GM19328 (cell line): ENCODE data around the gene PEBP1.

Experiments used
- ATAC-seq: cut with Tn5 transposase; IDR thresholded peaks from one replicate; pipeline ENCODE4 v1.9.1; 2021; ENCODE audit warnings: mild to moderate bottlenecking, moderate library complexity; ENCODE audit not compliant: unreplicated experiment

PEBP1 gene

GRCh38 chr12:118190266-118190665, 54.3 kb downstream of the PEBP1 start:
- no peak for ATAC-seq

GRCh38 chr12:118193477-118193876, 57.6 kb downstream of the PEBP1 start:
- no peak for ATAC-seq

GRCh38 chr12:118193958-118194357, 58.0 kb downstream of the PEBP1 start:
- no peak for ATAC-seq
